OCI-LY3 (cell line): ENCODE measurements around the gene MTIF3.

Source experiments
- EZH2phosphoT487 ChIP-seq: fragments of 200-600 bp; shearing (Covaris generic); IDR thresholded peaks from 2 replicates; pipeline ENCODE4 v1.6.1; 2018; ENCODE audit warnings: antibody characterized with exemption, mixed run types, low read depth
- TF ChIP-seq, protein P1 (sequence below): fragments of 200-600, 300-600 bp; sonication (generic); IDR thresholded peaks from 2 replicates; pipeline ENCODE4 v1.5.1; 2014; ENCODE audit warnings: antibody characterized with exemption, low read length, low read depth

DNA sequence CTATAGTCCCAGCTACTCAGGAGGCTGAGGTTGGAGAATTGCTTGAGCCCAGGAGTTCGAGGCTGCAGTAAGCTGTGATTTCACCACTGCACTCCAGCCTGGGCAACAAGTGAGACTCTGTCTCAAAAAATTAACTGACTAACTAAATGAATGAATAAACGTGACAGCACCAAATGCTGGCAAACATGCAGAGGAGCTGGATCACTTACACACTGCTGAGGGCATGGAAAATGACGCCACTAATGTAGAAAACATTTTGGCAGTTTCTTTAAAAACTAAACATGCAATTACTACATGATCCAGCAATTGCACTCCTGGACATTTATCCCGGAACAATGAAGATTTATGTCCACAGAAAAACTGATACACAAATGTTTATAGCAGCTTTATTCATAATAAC lies 57.3 kb downstream of the MTIF3 start:
- TF ChIP-seq, protein P1, sequence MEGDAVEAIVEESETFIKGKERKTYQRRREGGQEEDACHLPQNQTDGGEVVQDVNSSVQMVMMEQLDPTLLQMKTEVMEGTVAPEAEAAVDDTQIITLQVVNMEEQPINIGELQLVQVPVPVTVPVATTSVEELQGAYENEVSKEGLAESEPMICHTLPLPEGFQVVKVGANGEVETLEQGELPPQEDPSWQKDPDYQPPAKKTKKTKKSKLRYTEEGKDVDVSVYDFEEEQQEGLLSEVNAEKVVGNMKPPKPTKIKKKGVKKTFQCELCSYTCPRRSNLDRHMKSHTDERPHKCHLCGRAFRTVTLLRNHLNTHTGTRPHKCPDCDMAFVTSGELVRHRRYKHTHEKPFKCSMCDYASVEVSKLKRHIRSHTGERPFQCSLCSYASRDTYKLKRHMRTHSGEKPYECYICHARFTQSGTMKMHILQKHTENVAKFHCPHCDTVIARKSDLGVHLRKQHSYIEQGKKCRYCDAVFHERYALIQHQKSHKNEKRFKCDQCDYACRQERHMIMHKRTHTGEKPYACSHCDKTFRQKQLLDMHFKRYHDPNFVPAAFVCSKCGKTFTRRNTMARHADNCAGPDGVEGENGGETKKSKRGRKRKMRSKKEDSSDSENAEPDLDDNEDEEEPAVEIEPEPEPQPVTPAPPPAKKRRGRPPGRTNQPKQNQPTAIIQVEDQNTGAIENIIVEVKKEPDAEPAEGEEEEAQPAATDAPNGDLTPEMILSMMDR, result no peak
- no peak for TF ChIP-seq EZH2phosphoT487
